Immature natural killer cell (primary cell): ENCODE results near the gene TMEM37. TPM values are rescaled to one million over a fixed set of nuclear protein-coding genes. Genes with fewer than 3 reads are reported as not detected.

Source experiments
- DNase-seq, 3 donors: peaks; one replicate each; pipeline ENCODE4 v3.0.0; 2022; ENCODE audit warnings: mixed read lengths in 1 of 3
- H3K27ac Mint-ChIP-seq, 6 donors: one replicate each; pipeline ENCODE4 v1.8.0; 2020; ENCODE audit warnings: mixed read lengths in 6 of 6, mild to moderate bottlenecking in 5 of 6, inconsistent platforms in 4 of 6, moderate library complexity in 3 of 6
- H3K27me3 Mint-ChIP-seq, 3 donors: one replicate each; pipeline ENCODE4 v1.8.0; 2020 to 2021; ENCODE audit warnings: low read depth in 3 of 3, mild to moderate bottlenecking in 3 of 3, mixed read lengths in 3 of 3, moderate library complexity in 3 of 3, inconsistent platforms in 1 of 3
- H3K36me3 Mint-ChIP-seq, 3 donors: one replicate each; pipeline ENCODE4 v1.8.0; 2020; ENCODE audit warnings: mixed read lengths in 3 of 3, inconsistent platforms in 2 of 3, mild to moderate bottlenecking in 2 of 3
- H3K4me1 Mint-ChIP-seq, 2 donors: one replicate each; pipeline ENCODE4 v1.8.0; 2020; ENCODE audit warnings: inconsistent platforms in 2 of 2, mild to moderate bottlenecking in 2 of 2, mixed read lengths in 2 of 2, moderate library complexity in 1 of 2
- H3K4me3 Mint-ChIP-seq, 5 donors: one replicate each; pipeline ENCODE4 v1.8.0; 2020; ENCODE audit warnings: mild to moderate bottlenecking in 5 of 5, mixed read lengths in 5 of 5, inconsistent platforms in 3 of 5, moderate library complexity in 3 of 5
- H3K9me3 Mint-ChIP-seq, 6 donors: one replicate each; pipeline ENCODE4 v1.8.0; 2020; ENCODE audit warnings: mild to moderate bottlenecking in 6 of 6, mixed read lengths in 6 of 6, inconsistent platforms in 4 of 6, moderate library complexity in 3 of 6
- polyA plus RNA-seq, 3 donors: library from polyadenylated mRNA; unstranded; fragments of 300-500 nt; fragmentation: Illumina TruSeq; gene quantifications; one replicate each; pipeline ENCODE4 v1.2.3, GENCODE V29; 2021

Gene TMEM37
- polyA plus RNA-seq, 3 donors from 2014 or later: not detected

GRCh38 chr2:119478978-119479295 lies 47.3 kb downstream of the TMEM37 start:
- H3K27ac Mint-ChIP-seq: peak overlapping the region in 1 of 6 donors; percentile 9
- no peaks in the 10 kb centered on the region for H3K9me3 Mint-ChIP-seq
- no peaks in the 10 kb centered on the region for H3K36me3 Mint-ChIP-seq
- peaks cover 0 to 2% of the 10 kb centered on the region in 2 donors for H3K4me1 Mint-ChIP-seq
- peaks cover 0 to 4% (median under 1%) of the 10 kb centered on the region in 3 donors for H3K27me3 Mint-ChIP-seq
- DNase-seq: no peak
- H3K4me3 Mint-ChIP-seq: no peak overlapping the region

GRCh38 chr2:119480184-119480583 lies 48.5 kb downstream of the TMEM37 start:
- no peaks in the 10 kb centered on the region for H3K9me3 Mint-ChIP-seq
- no peak overlapping the region for H3K4me3 Mint-ChIP-seq
- no peaks in the 10 kb centered on the region for H3K36me3 Mint-ChIP-seq
- DNase-seq: no peak
- peaks cover 0 to 4% (median 3%) of the 10 kb centered on the region in 3 donors for H3K27me3 Mint-ChIP-seq
- H3K27ac Mint-ChIP-seq: no peak overlapping the region
- peaks cover 0 to 2% of the 10 kb centered on the region in 2 donors for H3K4me1 Mint-ChIP-seq

- no peaks in the 10 kb centered on the region for H3K9me3 Mint-ChIP-seq
- H3K27me3 Mint-ChIP-seq: peaks cover 0 to 6% (median 5%) of the 10 kb centered on the region in 3 donors
- H3K36me3 Mint-ChIP-seq: no peaks in the 10 kb centered on the region
- H3K4me1 Mint-ChIP-seq: peaks cover 0 to 2% of the 10 kb centered on the region in 2 donors
- H3K27ac Mint-ChIP-seq: no peak overlapping the region
- no peak for DNase-seq
- H3K4me3 Mint-ChIP-seq: no peak overlapping the region
These were observed 49.1 kb downstream of the TMEM37 start for GRCh38 chr2:119480718-119481142.

- Mint-ChIP-seq H3K36me3 (no peaks in the 10 kb centered on the region), H3K4me3 (no peak overlapping the region), H3K9me3 (no peaks in the 10 kb centered on the region), H3K27ac (no peak overlapping the region), H3K27me3 (peaks cover 0 to 7% (median 6%) of the 10 kb centered on the region in 3 donors), H3K4me1 (no peaks in the 10 kb centered on the region)
- no peak for DNase-seq
These were observed 50.1 kb downstream of the TMEM37 start for GRCh38 chr2:119481501-119482455.

GRCh38 chr2:119482481-119483394 lies 51.1 kb downstream of the TMEM37 start:
- Mint-ChIP-seq H3K27me3 (peaks cover 0 to 8% (median 7%) of the 10 kb centered on the region in 3 donors), H3K4me3 (no peak overlapping the region), H3K9me3 (no peaks in the 10 kb centered on the region), H3K27ac (no peak overlapping the region), H3K4me1 (no peaks in the 10 kb centered on the region), H3K36me3 (no peaks in the 10 kb centered on the region)
- no peak for DNase-seq

- no peaks in the 10 kb centered on the region for H3K9me3 Mint-ChIP-seq
- no peak overlapping the region for H3K27ac Mint-ChIP-seq
- no peak for DNase-seq
- no peaks in the 10 kb centered on the region for H3K36me3 Mint-ChIP-seq
- peaks cover 0 to 8% (median 7%) of the 10 kb centered on the region in 3 donors for H3K27me3 Mint-ChIP-seq
- H3K4me1 Mint-ChIP-seq: no peaks in the 10 kb centered on the region
- no peak overlapping the region for H3K4me3 Mint-ChIP-seq
These were observed 51.7 kb downstream of the TMEM37 start for GRCh38 chr2:119483395-119483753.

GRCh38 chr2:119483896-119484718 lies 52.5 kb downstream of the TMEM37 start:
- no peak for DNase-seq
- no peak overlapping the region for H3K4me3 Mint-ChIP-seq
- H3K27ac Mint-ChIP-seq: no peak overlapping the region
- peaks cover 0 to 8% (median 7%) of the 10 kb centered on the region in 3 donors for H3K27me3 Mint-ChIP-seq
- H3K4me1 Mint-ChIP-seq: no peaks in the 10 kb centered on the region
- H3K36me3 Mint-ChIP-seq: no peaks in the 10 kb centered on the region
- H3K9me3 Mint-ChIP-seq: no peaks in the 10 kb centered on the region

- H3K27me3 Mint-ChIP-seq: peaks cover 0 to 8% (median 7%) of the 10 kb centered on the region in 3 donors
- no peak overlapping the region for H3K4me3 Mint-ChIP-seq
- no peaks in the 10 kb centered on the region for H3K36me3 Mint-ChIP-seq
- no peak for DNase-seq
- no peak overlapping the region for H3K27ac Mint-ChIP-seq
- no peaks in the 10 kb centered on the region for H3K4me1 Mint-ChIP-seq
- H3K9me3 Mint-ChIP-seq: no peaks in the 10 kb centered on the region
These were observed 53.2 kb downstream of the TMEM37 start for GRCh38 chr2:119484834-119485233.

GRCh38 chr2:119485336-119486110 lies 53.9 kb downstream of the TMEM37 start:
- no peak overlapping the region for H3K27ac Mint-ChIP-seq
- H3K27me3 Mint-ChIP-seq: peaks cover 2 to 8% (median 7%) of the 10 kb centered on the region in 3 donors
- no peaks in the 10 kb centered on the region for H3K4me1 Mint-ChIP-seq
- no peaks in the 10 kb centered on the region for H3K36me3 Mint-ChIP-seq
- no peak for DNase-seq
- no peaks in the 10 kb centered on the region for H3K9me3 Mint-ChIP-seq
- H3K4me3 Mint-ChIP-seq: no peak overlapping the region

GRCh38 chr2:119486196-119486827 lies 54.7 kb downstream of the TMEM37 start:
- peaks cover 2 to 10% (median 7%) of the 10 kb centered on the region in 3 donors for H3K27me3 Mint-ChIP-seq
- H3K27ac Mint-ChIP-seq: no peak overlapping the region

GRCh38 chr2:119486886-119487285 lies 55.2 kb downstream of the TMEM37 start:
- Mint-ChIP-seq H3K27ac (no peak overlapping the region), H3K4me3 (no peak overlapping the region), H3K36me3 (no peaks in the 10 kb centered on the region), H3K9me3 (no peaks in the 10 kb centered on the region), H3K27me3 (peaks cover 2 to 10% (median 7%) of the 10 kb centered on the region in 3 donors), H3K4me1 (no peaks in the 10 kb centered on the region)
- DNase-seq: no peak

More at GRCh38 chr2:119486196-119486827, 54.7 kb downstream of the TMEM37 start:
- H3K9me3 Mint-ChIP-seq: no peaks in the 10 kb centered on the region
- no peaks in the 10 kb centered on the region for H3K4me1 Mint-ChIP-seq
- no peak overlapping the region for H3K4me3 Mint-ChIP-seq
- H3K36me3 Mint-ChIP-seq: no peaks in the 10 kb centered on the region
- no peak for DNase-seq

- H3K4me3 Mint-ChIP-seq: no peak overlapping the region
- no peaks in the 10 kb centered on the region for H3K4me1 Mint-ChIP-seq
- H3K36me3 Mint-ChIP-seq: no peaks in the 10 kb centered on the region
- H3K27ac Mint-ChIP-seq: no peak overlapping the region
- H3K27me3 Mint-ChIP-seq: peaks cover 2 to 10% (median 7%) of the 10 kb centered on the region in 3 donors
- no peak for DNase-seq
- no peaks in the 10 kb centered on the region for H3K9me3 Mint-ChIP-seq
These were observed 56.0 kb downstream of the TMEM37 start for GRCh38 chr2:119487434-119488244.
